NCI-H1930 (cell line): ENCODE data around the gene HES5.
"Not testable (repeated sequence)": the region's sequence is repeated elsewhere in the genome, so short reads cannot be mapped to it uniquely, and the experiment has no call there.

ENCODE experiments used
- DNase-seq, 2 experiments: peaks; one replicate each; lab custom pipeline; 2025; lab: John Stamatoyannopoulos, UW

HES5 gene

GRCh38 chr1:2529784-2530512 is at the start of gene HES5:
HES5 (minus strand) TSS chr1:2530263; CDS start chr1:2530164, 99 bp downstream.
- peak; percentile 56 to 71 for DNase-seq

- no peak for DNase-seq
These were observed 48.7 kb upstream of the HES5 start for GRCh38 chr1:2578758-2579118.

GRCh38 chr1:2577565-2578075 is 47.6 kb upstream of the HES5 start:
- not testable (repeated sequence) for DNase-seq

- DNase-seq = no peak
These were observed 46.0 kb upstream of the HES5 start for GRCh38 chr1:2575801-2576663.

- no peak for DNase-seq
These were observed 44.3 kb upstream of the HES5 start for GRCh38 chr1:2574350-2574749.

- no peak for DNase-seq
These were observed 43.3 kb upstream of the HES5 start for GRCh38 chr1:2573250-2573920.

- no peak for DNase-seq
These were observed 41.3 kb upstream of the HES5 start for GRCh38 chr1:2571348-2571747.

GRCh38 chr1:2570332-2570731 is 40.3 kb upstream of the HES5 start:
- DNase-seq = no peak

- DNase-seq = not testable (repeated sequence)
These were observed 39.6 kb upstream of the HES5 start for GRCh38 chr1:2569703-2570102.

- DNase-seq = no peak
These were observed 39.0 kb upstream of the HES5 start for GRCh38 chr1:2569060-2569459.

GRCh38 chr1:2568187-2568816 is 38.2 kb upstream of the HES5 start:
- not testable (repeated sequence) for DNase-seq

GRCh38 chr1:2567083-2567679 is 37.1 kb upstream of the HES5 start:
- no peak for DNase-seq

GRCh38 chr1:2566101-2567045 is 36.3 kb upstream of the HES5 start:
- DNase-seq = no peak

GRCh38 chr1:2564815-2565374 is 34.8 kb upstream of the HES5 start:
- no peak for DNase-seq

GRCh38 chr1:2564006-2564814 is 34.1 kb upstream of the HES5 start:
- DNase-seq = no peak

GRCh38 chr1:2563205-2563604 is 33.1 kb upstream of the HES5 start:
- DNase-seq = no peak

GRCh38 chr1:2561898-2562895 is 32.1 kb upstream of the HES5 start:
- DNase-seq = no peak

- DNase-seq = no peak
These were observed 31.4 kb upstream of the HES5 start for GRCh38 chr1:2561446-2561845.
